CD4-positive, alpha-beta T cell treated with Interleukin-10 for 1 hour (primary cell): ENCODE measurements around the gene DBNDD1.
A peak's percentile ranks its signal among the peaks of the same experiment; 100 is the strongest.
"Not testable (repeated sequence)": the region's sequence is repeated elsewhere in the genome, so short reads cannot be mapped to it uniquely, and the experiment has no call there.

Source experiments
- DNase-seq: peaks from one replicate; pipeline ENCODE4 v3.0.0-alpha.2; 2020

Gene DBNDD1

DNA sequence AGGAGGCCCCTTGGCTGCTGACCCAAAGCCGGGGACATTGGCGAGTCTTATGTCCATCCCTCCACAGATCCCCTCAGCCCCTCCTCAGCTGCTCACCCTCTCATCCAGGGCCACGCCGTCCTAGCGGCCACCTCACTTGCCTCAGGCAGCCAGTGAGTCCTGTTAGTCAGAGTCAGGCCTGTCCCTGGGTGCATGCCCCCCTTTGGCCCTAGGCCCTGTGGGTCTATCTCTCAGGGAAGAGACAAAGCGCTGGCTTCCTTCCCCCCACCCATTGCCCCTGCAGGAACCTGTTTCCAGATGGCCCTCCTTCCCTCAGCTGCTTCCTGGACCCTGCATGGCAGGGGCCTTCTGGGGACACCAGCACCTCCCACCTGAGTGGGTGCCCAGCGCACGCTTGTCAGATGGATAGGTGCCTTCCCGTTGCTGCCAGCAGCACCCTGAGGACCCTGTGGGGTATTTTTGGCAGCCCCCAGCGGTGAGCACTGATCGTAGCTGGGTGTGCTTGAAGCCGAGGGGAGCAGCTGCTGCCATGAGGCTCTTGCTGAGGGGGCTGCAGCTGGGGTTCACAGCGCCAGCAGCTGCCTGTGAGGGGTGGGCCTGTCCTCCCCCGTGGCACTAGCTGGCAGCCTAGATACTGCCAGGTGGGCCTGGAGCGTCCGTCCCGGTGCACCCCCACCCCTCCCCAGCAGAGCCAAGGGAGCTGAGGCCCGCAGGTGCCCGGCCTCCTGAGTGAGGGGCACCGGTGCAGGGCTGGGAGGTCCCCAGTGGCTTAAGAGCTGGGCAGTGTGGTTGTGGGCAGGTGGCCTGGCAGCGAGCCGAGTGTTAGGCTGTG is 8.4 kb downstream of the DBNDD1 start:
- no peak for DNase-seq

DNA sequence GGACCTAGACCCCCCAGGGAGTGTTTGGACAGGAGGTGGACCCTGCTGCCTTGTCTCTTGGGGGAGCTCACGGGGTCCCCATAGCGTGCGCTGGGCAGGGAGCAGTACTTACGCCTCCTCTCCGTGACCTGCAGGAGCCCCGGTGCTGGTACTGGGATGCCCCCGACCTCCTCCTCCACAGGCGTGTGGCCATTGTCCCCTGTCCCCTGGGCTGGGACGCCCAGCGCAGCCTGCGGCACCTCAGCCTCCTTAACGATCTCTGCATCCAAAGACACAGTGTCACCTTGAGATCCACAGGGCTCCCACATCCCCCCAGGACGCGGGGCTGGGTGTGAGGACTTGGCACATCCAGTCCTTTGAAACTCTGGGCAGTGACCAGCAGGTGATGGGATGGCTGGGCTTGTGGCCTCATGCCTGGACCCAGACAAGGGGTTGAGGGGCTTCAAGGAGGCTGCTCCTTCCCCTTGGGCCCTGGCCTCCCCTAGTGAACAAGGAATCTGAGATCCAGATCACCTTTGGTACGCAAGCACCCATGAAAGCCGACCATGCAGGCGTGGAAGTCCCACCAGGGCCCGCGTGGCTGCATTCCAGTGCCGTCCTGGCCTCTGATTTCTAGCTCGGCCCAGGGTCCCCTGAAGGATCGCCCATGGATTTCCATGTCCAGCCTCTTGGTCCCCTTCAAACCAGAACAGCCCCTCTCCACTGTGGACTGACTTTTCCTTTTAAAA is 9.9 kb downstream of the DBNDD1 start:
- no peak for DNase-seq

DNA sequence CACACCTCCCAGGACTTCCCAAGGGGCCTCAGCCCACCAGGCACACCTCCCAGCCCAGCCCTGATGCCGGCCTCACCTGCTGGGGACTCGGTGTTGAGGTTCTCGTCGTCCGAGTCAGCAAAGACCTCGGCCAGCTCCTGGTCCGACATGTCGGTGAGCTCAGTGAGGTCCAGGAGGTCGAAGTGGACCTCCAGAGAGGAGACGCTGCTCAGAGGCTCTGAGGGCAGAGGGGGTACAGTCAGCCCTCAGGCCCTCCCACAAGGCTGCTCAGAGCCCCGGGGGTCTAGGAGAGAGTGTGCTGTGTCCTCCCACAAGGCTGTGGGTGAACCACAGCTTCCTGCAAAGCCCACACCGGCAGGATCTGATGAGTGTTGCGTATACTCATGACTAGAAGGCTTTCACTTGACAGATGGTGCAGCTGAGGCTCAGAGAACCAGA is 10.5 kb downstream of the DBNDD1 start:
- DNase-seq = peak; percentile 66

- DNase-seq = not testable (repeated sequence)
Measured at GRCh38 chr16:90007635-90008234, 11.5 kb downstream of the DBNDD1 start.

GRCh38 chr16:90007015-90007414 is 12.2 kb downstream of the DBNDD1 start:
- DNase-seq = no peak

DNA sequence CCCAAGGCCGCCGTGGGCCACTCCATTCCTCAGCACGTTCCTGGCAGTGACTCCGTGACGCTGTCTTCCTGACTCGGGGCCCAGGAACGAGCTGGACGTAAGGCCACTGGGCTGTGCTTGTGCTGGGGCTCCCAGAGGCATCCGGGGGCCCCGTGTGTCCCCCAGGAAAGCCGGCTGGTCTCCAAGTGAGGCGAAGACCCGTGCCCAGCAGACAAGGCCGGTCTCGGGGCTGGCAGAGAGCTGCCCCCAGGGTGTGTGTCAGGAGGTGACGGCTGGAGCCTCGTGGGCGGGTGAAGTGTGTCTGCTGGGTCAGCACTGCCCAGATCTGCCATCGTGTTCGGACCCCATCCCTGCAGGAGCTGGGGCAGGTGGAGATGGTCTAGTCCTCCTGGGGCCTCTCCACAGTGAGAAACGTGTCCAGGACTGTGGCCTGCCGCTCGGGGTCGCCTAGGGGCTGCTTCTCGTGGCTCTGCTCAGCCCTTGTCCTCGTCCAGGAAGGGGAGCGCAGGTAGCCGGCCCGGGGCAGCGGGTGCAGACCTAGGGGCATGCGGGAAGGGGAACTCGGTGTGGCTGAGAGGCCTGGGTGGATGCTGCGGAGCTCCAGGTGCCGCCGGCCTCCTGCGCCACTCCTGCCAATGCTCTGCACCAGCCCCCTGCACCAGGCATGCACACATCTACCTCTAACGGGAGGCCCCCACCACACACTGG is 13.1 kb downstream of the DBNDD1 start:
- no peak for DNase-seq

GRCh38 chr16:90004577-90004976 is 14.7 kb downstream of the DBNDD1 start:
- no peak for DNase-seq

- DNase-seq = no peak
Measured at GRCh38 chr16:90002759-90003158, 16.5 kb downstream of the DBNDD1 start.

DNA sequence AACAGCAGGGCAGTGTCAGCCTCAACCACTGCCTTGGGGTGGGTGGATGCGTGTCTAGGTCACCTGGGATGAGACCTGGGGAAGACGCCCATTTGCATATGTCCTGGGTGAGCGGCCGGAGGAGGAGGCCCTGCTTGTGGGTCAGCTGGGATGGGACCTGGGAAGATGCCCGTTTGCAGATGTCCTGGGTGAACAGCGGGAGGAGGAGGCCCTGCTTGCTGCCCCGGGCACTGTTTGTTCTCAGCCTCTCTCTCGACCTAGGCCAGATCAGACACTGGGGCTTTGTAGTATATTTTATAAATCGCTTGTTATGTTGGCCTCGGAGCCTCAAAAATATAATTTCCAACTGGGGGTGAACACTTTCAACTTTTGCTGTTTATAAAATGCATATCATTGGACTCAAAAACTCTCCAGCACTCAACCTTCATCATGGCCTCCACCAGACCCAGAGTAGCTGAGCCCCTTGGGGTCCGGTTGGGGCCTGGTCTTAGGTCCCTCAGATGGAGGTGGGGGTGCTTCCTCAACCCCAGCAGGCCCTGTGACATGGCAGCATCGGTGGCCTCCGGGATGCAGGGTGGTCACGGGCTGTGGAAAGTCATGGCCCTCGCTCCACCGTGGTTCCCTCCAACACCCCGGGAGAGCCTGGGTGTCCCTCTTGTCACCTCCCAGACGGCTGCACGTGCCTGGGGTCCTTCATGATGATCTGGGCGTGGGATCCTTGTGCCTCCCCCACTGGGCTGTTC is 17.3 kb downstream of the DBNDD1 start:
- DNase-seq = no peak

- no peak for DNase-seq
Measured at GRCh38 chr16:90000733-90001427, 18.4 kb downstream of the DBNDD1 start.

DNA sequence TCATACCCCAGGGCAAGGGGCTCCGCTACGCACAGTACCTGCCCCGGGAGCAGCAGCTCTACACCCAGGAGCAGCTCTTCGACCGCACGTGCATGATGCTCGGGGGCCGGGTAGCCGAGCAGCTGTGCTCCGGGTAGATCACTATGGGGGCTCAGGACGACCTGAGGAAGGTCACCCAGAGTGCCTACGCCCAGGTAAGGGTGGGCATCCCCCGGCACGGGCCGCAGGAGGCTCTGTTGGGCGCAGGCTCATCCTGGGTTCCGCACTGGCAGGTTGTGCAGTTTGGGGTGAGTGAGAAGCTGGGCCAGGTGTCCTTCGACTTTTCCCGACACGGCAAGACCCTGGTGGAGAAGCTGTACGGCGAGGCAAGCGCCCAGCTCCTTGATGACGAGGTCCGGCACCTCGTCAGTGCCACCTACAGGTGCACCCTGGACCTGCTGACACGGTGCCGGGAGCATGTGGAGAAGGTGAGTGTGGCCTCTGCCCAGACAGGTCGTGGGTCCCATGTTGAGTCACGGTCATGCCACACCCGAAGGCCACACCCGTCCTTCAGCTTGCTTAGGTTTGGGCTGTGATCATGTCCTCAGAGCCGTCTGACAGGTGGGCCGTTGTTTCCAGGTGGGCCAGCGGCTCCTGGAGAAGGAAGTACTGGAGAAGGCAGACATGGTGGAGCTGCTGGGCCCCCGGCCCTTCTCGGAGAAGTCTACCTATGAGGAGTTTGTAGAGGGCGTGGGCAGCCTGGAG is 19.3 kb downstream of the DBNDD1 start:
- DNase-seq = no peak

GRCh38 chr16:89996178-89996489 is 23.1 kb downstream of the DBNDD1 start:
- no peak for DNase-seq

DNA sequence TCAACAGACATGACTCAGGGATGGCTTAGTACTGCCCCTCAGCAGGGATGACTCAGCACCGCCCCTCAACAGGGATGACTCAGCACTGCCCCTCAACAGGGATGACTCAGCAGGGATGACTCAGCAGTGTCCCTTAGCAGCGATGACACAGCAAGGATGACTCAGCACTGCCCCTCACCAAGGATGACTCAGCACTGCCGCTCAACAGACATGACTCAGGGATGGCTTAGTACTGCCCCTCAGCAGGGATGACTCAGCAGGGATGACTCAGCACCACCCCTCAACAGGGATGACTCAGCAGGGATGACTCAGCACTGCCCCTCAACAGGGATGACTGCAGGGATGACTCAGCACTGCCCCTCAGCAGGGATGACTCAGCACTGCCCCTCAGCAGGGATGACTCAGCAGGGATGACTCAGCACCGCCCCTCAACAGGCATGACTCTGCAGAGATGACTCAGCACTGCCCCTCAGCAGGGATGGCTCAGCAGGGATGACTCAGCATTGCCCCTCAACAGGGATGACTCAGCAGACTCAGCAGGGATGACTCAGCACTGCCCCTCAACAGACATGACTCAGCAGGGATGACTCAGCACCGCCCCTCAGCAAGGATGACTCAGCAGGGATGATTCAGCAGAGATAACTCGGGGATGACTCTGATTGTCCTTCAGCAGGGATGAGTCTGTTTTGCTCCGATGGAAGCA is 23.6 kb downstream of the DBNDD1 start:
- DNase-seq = peak; percentile 39

DNA sequence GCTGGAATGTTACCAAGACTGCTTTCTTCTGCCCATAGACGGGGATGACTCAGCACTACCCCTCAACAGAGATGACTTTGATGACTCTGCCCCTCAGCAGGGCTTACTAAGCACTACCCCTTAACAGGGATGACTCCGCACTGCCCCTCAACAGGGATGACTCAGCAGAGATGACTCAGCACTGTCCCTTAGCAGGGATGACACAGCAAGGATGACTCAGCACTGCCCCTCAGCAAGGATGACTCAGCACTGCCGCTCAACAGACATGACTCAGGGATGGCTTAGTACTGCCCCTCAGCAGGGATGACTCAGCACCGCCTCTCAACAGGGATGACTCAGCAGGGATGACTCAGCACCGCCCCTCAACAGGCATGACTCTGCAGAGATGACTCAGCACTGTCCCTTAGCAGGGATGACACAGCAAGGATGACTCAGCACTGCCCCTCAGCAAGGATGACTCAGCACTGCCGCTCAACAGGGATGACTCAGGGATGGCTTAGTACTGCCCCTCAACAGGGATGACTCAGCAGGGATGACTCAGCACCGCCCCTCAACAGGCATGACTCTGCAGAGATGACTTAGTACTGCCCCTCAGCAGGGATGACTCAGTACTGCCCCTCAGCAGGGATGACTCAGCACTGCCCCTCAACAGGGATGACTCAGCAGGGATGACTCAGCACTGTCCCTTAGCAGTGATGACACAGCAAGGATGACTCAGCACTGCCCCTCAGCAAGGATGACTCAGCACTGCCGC is 24.4 kb downstream of the DBNDD1 start:
- DNase-seq = peak; percentile 46

- no peak for DNase-seq
Measured at GRCh38 chr16:89994389-89994720, 24.9 kb downstream of the DBNDD1 start.

GRCh38 chr16:89993971-89994370 is 25.3 kb downstream of the DBNDD1 start:
- no peak for DNase-seq

GRCh38 chr16:89993377-89993776 is 25.9 kb downstream of the DBNDD1 start:
- no peak for DNase-seq

DNA sequence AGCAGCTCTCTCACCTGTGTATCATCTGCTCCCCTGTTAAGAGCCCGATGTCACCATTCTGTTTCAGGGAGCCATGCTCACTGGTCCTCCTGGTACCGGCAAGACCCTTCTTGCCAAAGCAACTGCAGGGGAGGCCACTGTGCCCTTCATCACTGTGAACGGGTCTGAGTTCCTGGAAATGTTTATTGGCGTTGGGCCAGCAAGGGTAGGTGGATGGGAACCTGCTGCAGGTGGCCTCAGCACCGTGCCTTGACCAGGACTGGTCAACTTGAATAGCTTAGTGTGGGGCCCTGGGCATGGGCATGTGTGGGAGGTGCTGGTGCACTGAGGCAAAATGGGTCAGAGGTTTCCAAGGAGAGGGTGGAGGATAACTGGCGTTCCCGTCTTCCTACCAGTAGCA is 28.5 kb downstream of the DBNDD1 start:
- DNase-seq = no peak

- no peak for DNase-seq
Measured at GRCh38 chr16:89988951-89989350, 30.3 kb downstream of the DBNDD1 start.

GRCh38 chr16:89987169-89987568 is 32.1 kb downstream of the DBNDD1 start:
- DNase-seq = no peak
